Heart right ventricle (tissue), 16 donors: Measurements from ENCODE around the gene CA10. TPM values are rescaled to one million over a fixed set of nuclear protein-coding genes. Genes with fewer than 3 reads are reported as not detected.

ENCODE experiments used
- ATAC-seq, 8 donors: fragments of 200-7000 bp; cut with Tn5 transposase; one replicate each; pipeline ENCODE4 v1.9.1; 2020; ENCODE audit warnings: mild to moderate bottlenecking in 8 of 8, moderate library complexity in 8 of 8, moderate number of reproducible peaks in 1 of 8
- DNase-seq, 2 donors: peaks; one replicate each; pipeline ENCODE4 v3.0.0-alpha.2; 2020
- H3K27ac ChIP-seq, 10 donors: fragments of 200-600 bp; sonication (generic) in 2 of 10; one replicate each; pipeline versions ENCODE4 v1.5.0 to v1.8.0; 2020 to 2022; ENCODE audit warnings: mild to moderate bottlenecking in 3 of 10
- H3K27me3 ChIP-seq, 7 donors: fragments of 200-600 bp; one replicate each; pipeline ENCODE4 v1.8.0; 2021 to 2022; ENCODE audit warnings: mild to moderate bottlenecking in 2 of 7
- H3K36me3 ChIP-seq, 9 donors: fragments of 200-600 bp; sonication (generic) in 1 of 9; one replicate each; pipeline versions ENCODE4 v1.5.0 to v1.8.0; 2020 to 2022; ENCODE audit warnings: mild to moderate bottlenecking in 2 of 9
- H3K4me1 ChIP-seq, 9 donors: fragments of 200-600 bp; sonication (generic) in 1 of 9; one replicate each; pipeline versions ENCODE4 v1.5.0 to v1.8.0; 2020 to 2022; ENCODE audit warnings: mild to moderate bottlenecking in 4 of 9
- H3K4me3 ChIP-seq, 10 donors: fragments of 200-600 bp; sonication (generic) in 2 of 10; one replicate each; pipeline versions ENCODE4 v1.5.0 to v1.8.0; 2020 to 2022; ENCODE audit warnings: mild to moderate bottlenecking in 7 of 10, moderate library complexity in 2 of 10
- H3K9me3 ChIP-seq, 11 donors: fragments of 200-600 bp in 10 of 11; sonication (generic) in 2 of 11; one replicate each; pipeline versions ENCODE4 v1.5.0 to v1.8.0; 2013 to 2022; ENCODE audit warnings: mild to moderate bottlenecking in 2 of 11, control low read depth in 1 of 11, moderate library complexity in 1 of 11
- CTCF ChIP-seq, 9 donors: fragments of 200-600 bp; sonication (generic) in 2 of 9; IDR thresholded peaks; one replicate each; pipeline versions ENCODE4 v1.5.0 to v1.8.0; 2021 to 2022; ENCODE audit warnings: antibody characterized with exemption in 9 of 9, mild to moderate bottlenecking in 5 of 9, moderate library complexity in 1 of 9
- WGBS, 2 donors: extraction: QIAGEN DNeasy Blood & Tissue Kit; methylation state at CpG; one replicate each; pipeline ENCODE4 v1.1.7; 2013; ENCODE audit warnings: inconsistent platforms in 1 of 2; 5-methylcytosine and 5-hydroxymethylcytosine counted together
- intact Hi-C, 10 donors: fragments of 100-400 bp; cut with DNase I; formaldehyde crosslinking; loops; one replicate each; pipeline versions ENCODE4 v1.11.1 to v1.14.2; 2022
- polyA plus RNA-seq, 2 donors: library from polyadenylated mRNA; stranded (reverse); fragments of 200-250 nt; gene quantifications; one replicate each; pipeline ENCODE4 v1.2.3, GENCODE V29; 2013
- total RNA-seq, 10 donors: library from RNA; stranded (reverse); fragmentation: NEBNext Ultra II Directional in 3 of 10; extraction: Animal tissue kit (Norgen Biotek cat#: 25700) in 3 of 10; gene quantifications; one replicate each; pipeline versions ENCODE4 v1.2.1 to v1.2.4, GENCODE V29; 2021 to 2023
- donor health status: Arrhythmogenic right ventricular cardiomyopathy.
- donor health status: ischemic (EF 13 %, LVEDD 7.1; RV severe dilation, severe dysfunction).
- donor health status: healthy with polysubstance abuse.
- donor health status: DM: no; HTN: yes; CAD: no.
- donor health status: DM: no; HTN: no; CAD: no.
- donor health status: ischemic (EF 25% LVEDD 6.9; RV normal size, moderate dysfunction).
- donor health status: ischemic (EF 25% LVEDD 5.7; RV mildly dilated, moderate dysfunction).
- donor health status: healthy.
- donor health status: DM: yes; HTN: yes; CAD: no.
- donor health status: Ischemic cardiomyopathy.
- donor health status: ischemic (EF 35%, LVEDD 5.7; RV mildly dilated, moderate dysfunction).
- donor health status: nonischemic (EF 11% LVEDD 7.7; RV severe dilation, severe dysfunction).
- donor health status: DM: yes; HTN: yes; CAD: no.
- donor health status: PGD.
- donor health status: ischemic (EF 29% LVEDD 5.4; RV normal size, mild dysfunction).
- donor health status: nonischemic (EF 23%, LVEDD 6.1; RV moderate dilation, normal function).

Gene CA10
- total and polyA plus RNA-seq, 12 donors, result not detected

- Histone ChIP-seq H3K27me3 (peaks cover 0 to 12% (median 0%) of the 10 kb centered on the region in 7 donors), H3K27ac (no peak overlapping the region), H3K4me1 (no peaks in the 10 kb centered on the region), H3K36me3 (no peaks in the 10 kb centered on the region), H3K4me3 (no peak overlapping the region), H3K9me3 (no peaks in the 10 kb centered on the region)
- intact Hi-C loops, result no loop called here
- no peak for DNase-seq
- 77 to 78% methylated on average over 3 of the region's 3 CpGs for WGBS, 2 donors
- no peak for TF ChIP-seq CTCF (IDR thresholded peaks at IDR 0.05)
- no peak for ATAC-seq
Measured at GRCh38 chr17:51840688-51841087, 317.8 kb downstream of the CA10 start.

GRCh38 chr17:51833620-51834019, 324.9 kb downstream of the CA10 start:
- Histone ChIP-seq H3K9me3 (no peaks in the 10 kb centered on the region), H3K4me3 (no peak overlapping the region), H3K27me3 (peaks cover 0 to 21% (median 5%) of the 10 kb centered on the region in 7 donors), H3K27ac (no peak overlapping the region), H3K36me3 (no peaks in the 10 kb centered on the region), H3K4me1 (no peaks in the 10 kb centered on the region)
- no peak for TF ChIP-seq CTCF (IDR thresholded peaks at IDR 0.05)
- 74 to 76% methylated on average over 3 of the region's 3 CpGs for WGBS, 2 donors
- ATAC-seq (no peak), DNase-seq (no peak)
- intact Hi-C loops, result no loop called here

GRCh38 chr17:51833045-51833444, 325.5 kb downstream of the CA10 start:
- no peak for ATAC-seq
- intact Hi-C loops, result no loop called here
- 7 to 26% methylated on average over 2 of the region's 2 CpGs for WGBS, 2 donors

GRCh38 chr17:51830886-51831285, 327.6 kb downstream of the CA10 start:
- no peak for DNase-seq
- Histone ChIP-seq H3K36me3 (no peaks in the 10 kb centered on the region), H3K27me3 (peaks cover 0 to 15% (median 5%) of the 10 kb centered on the region in 7 donors), H3K4me3 (no peak overlapping the region), H3K4me1 (no peaks in the 10 kb centered on the region), H3K9me3 (no peaks in the 10 kb centered on the region), H3K27ac (no peak overlapping the region)
- 44 to 54% methylated on average over 3 of the region's 3 CpGs for WGBS, 2 donors
- no peak for ATAC-seq
- intact Hi-C loops, result no loop called here
- no peak for TF ChIP-seq CTCF (IDR thresholded peaks at IDR 0.05)

More at GRCh38 chr17:51833045-51833444, 325.5 kb downstream of the CA10 start:
- no peak overlapping the region for H3K4me3 ChIP-seq
- TF ChIP-seq CTCF (IDR thresholded peaks at IDR 0.05), result no peak
- DNase-seq, result no peak
- H3K9me3 ChIP-seq, result no peaks in the 10 kb centered on the region
- peaks cover 0 to 21% (median 5%) of the 10 kb centered on the region in 7 donors for H3K27me3 ChIP-seq
- H3K27ac ChIP-seq, result no peak overlapping the region
- H3K36me3 ChIP-seq, result no peaks in the 10 kb centered on the region
- no peaks in the 10 kb centered on the region for H3K4me1 ChIP-seq
